Panc1 (cell line): Measurements from ENCODE around the gene CD79A. TPM values are rescaled to one million over a fixed set of nuclear protein-coding genes. Genes with fewer than 3 reads are reported as not detected.

Source experiments
- ATAC-seq: fragments of 200-7000 bp; cut with Tn5 transposase; 2 replicates; pipeline ENCODE4 v1.9.1; 2020; ENCODE audit warnings: mild to moderate bottlenecking, moderate library complexity
- Bru-seq: library from RNA; stranded (reverse); fragments of 400-500 nt; gene quantifications from one replicate; lab custom pipeline; 2021; lab: Mats Ljungman, UMichigan
- BruChase-seq, 2 experiments: library from RNA; stranded (reverse); fragments of 400-500 nt; gene quantifications; one replicate each; lab custom pipeline; 2021; lab: Mats Ljungman, UMichigan
- BruUV-seq: library from RNA; stranded (reverse); fragments of 400-500 nt; replicated peaks from 2 replicates; lab custom pipeline; 2021; lab: Mats Ljungman, UMichigan
- CTCF ChIA-PET: fragments of 300-600 bp; sonication (Branson Sonifier 250); formaldehyde crosslinking; loops from one replicate; lab custom pipeline; 2022; ENCODE audit warnings: antibody characterized with exemption; lab: Charles Lee
- POLR2A ChIA-PET: fragments of 300-600 bp; sonication (Branson Sonifier 250); formaldehyde crosslinking; loops from one replicate; lab custom pipeline; 2022; ENCODE audit warnings: antibody characterized with exemption; lab: Charles Lee
- DNase-seq: peaks from one replicate; pipeline ENCODE4 v3.0.0-alpha.2; 2010; ENCODE audit warnings: low read depth, low spot score
- H3K27ac ChIP-seq: 2 replicates; pipeline ENCODE4 v1.5.1; 2011; ENCODE audit warnings: mild to moderate bottlenecking, low read length, inconsistent platforms
- H3K27me3 ChIP-seq: fragments of 200-500 bp; sonication (Bioruptor generic); 2 replicates; pipeline ENCODE4 v1.6.0; 2014; ENCODE audit warnings: low read length, inconsistent platforms; ENCODE audit not compliant: control insufficient read depth, insufficient read depth
- H3K36me3 ChIP-seq: fragments of 200-500 bp; sonication (Bioruptor generic); 2 replicates; pipeline ENCODE4 v1.5.1; 2014; ENCODE audit warnings: inconsistent platforms, mild to moderate bottlenecking, low read length, moderate library complexity; ENCODE audit not compliant: control insufficient read depth, insufficient read depth
- H3K4me1 ChIP-seq: 2 replicates; pipeline ENCODE4 v1.5.1; 2011; ENCODE audit warnings: inconsistent platforms, mild to moderate bottlenecking, low read length, moderate library complexity; ENCODE audit not compliant: control insufficient read depth, insufficient read depth
- H3K4me3 ChIP-seq, 2 experiments: 2 replicates each; pipeline ENCODE4 v1.5.1; 2011 to 2012; ENCODE audit warnings: low read depth in 2 of 2, low read length in 2 of 2, mild to moderate bottlenecking in 2 of 2, inconsistent platforms in 1 of 2, moderate library complexity in 1 of 2
- H3K9me3 ChIP-seq: fragments of 200-500 bp; sonication (Bioruptor generic); 2 replicates; pipeline ENCODE4 v1.5.1; 2014; ENCODE audit warnings: low read depth, mild to moderate bottlenecking, inconsistent platforms, low read length, moderate library complexity; ENCODE audit not compliant: control insufficient read depth, insufficient read depth
- POLR2AphosphoS5 ChIP-seq: IDR thresholded peaks from 2 replicates; pipeline ENCODE4 v1.6.1; 2012; ENCODE audit warnings: mild to moderate bottlenecking, low read depth, low read length, moderate library complexity
- REST ChIP-seq, 2 experiments: IDR thresholded peaks; 2 replicates each; pipeline ENCODE4 v1.6.1; 2011 to 2012; ENCODE audit warnings: low read depth in 2 of 2, control low read depth in 1 of 2, low read length in 1 of 2, mild to moderate bottlenecking in 1 of 2, moderate library complexity in 1 of 2; ENCODE audit not compliant: insufficient read depth in 1 of 2
- SIN3A ChIP-seq: IDR thresholded peaks from 2 replicates; pipeline ENCODE4 v1.6.1; 2012; ENCODE audit warnings: low read depth, mild to moderate bottlenecking, low read length, moderate library complexity, borderline replicate concordance; ENCODE audit not compliant: insufficient read depth
- TCF7L2 ChIP-seq: IDR thresholded peaks from 2 replicates; pipeline ENCODE4 v1.6.1; 2011; ENCODE audit warnings: mild to moderate bottlenecking, low read depth, low read length, inconsistent platforms
- in situ Hi-C: cut with HindIII; loops from 2 replicates; pipeline ENCODE4 v1.10.0; 2016; ENCODE audit warnings: low sequenced_read_pairs, low pct_unique_long_range_greater_than_20kb
- intact Hi-C: fragments of 100-400 bp; cut with micrococcal nuclease; formaldehyde crosslinking; loops from one replicate; pipeline ENCODE4 v1.10.0; 2022; ENCODE audit not compliant: unreplicated experiment
- long read RNA-seq: library from polyadenylated mRNA; unstranded; transcript quantifications from one replicate; pipeline ENCODE4 v2.0.0, GENCODE V29; 2021; ENCODE audit not compliant: unreplicated experiment
- polyA plus RNA-seq: library from polyadenylated mRNA; unstranded; fragments of >200 nt; gene quantifications from one replicate; pipeline ENCODE4 v1.2.1, GENCODE V29; 2012; ENCODE audit warnings: missing spikeins; ENCODE audit not compliant: insufficient read length
- total RNA-seq: library from RNA; stranded (reverse); gene quantifications from one replicate; pipeline ENCODE4 v1.2.1, GENCODE V29; 2021; ENCODE audit not compliant: unreplicated experiment
- TF ChIP-seq, protein P1 (sequence below): fragments of 450-650 bp; IDR thresholded peaks from 2 replicates; pipeline ENCODE4 v1.5.1; 2017; ENCODE audit warnings: mild to moderate bottlenecking

Gene CD79A
- total RNA-seq: 0.59 TPM
- 0.74 TPM for polyA plus RNA-seq
- Bru-seq, nascent RNA: percentile 25 among the genes with signal in this experiment
- percentile 21 among the genes with signal in this experiment for BruChase-seq, experiment 1, labeled RNA remaining after a 2-hour chase
- BruChase-seq, experiment 2, labeled RNA remaining after a 6-hour chase: percentile 31 among the genes with signal in this experiment
- long read RNA-seq: 0 reads

GRCh38 chr19:41876847-41877832 is at the start of gene CD79A:
Gene CD79A (plus strand): TSS chr19:41877279. CDS start chr19:41877305, 26 bp downstream.
- H3K27me3 ChIP-seq: no peaks in the 10 kb centered on the region
- no peaks in the 10 kb centered on the region for H3K36me3 ChIP-seq
- ATAC-seq (no peak), DNase-seq (no peak)
- in situ Hi-C loops (no loop called here), intact Hi-C loops (loop anchor here (5.0 kb wide), 1 partner anchor 80 kb away; the partner anchor contains the start of gene RABAC1)
- no peaks in the 10 kb centered on the region for H3K9me3 ChIP-seq
- H3K27ac ChIP-seq: no peak within 1 kb of the TSS
- no peak within 1 kb of the TSS for H3K4me3 ChIP-seq
- POLR2A ChIA-PET: no interaction called here
- CTCF ChIA-PET: no interaction called here
- no TSS peak for BruUV-seq
- peaks cover 3% of the 10 kb centered on the region; the same call in 1 of the 2 replicates for H3K4me1 ChIP-seq
- TF ChIP-seq SIN3A (no peak), TCF7L2 (no peak), POLR2AphosphoS5 (no peak), REST (IDR thresholded peaks at IDR 0.05; ENCODE audit: insufficient read depth in 1 of 2, low read depth in 2 of 2, low read length in 1 of 2) (no peak)

DNA sequence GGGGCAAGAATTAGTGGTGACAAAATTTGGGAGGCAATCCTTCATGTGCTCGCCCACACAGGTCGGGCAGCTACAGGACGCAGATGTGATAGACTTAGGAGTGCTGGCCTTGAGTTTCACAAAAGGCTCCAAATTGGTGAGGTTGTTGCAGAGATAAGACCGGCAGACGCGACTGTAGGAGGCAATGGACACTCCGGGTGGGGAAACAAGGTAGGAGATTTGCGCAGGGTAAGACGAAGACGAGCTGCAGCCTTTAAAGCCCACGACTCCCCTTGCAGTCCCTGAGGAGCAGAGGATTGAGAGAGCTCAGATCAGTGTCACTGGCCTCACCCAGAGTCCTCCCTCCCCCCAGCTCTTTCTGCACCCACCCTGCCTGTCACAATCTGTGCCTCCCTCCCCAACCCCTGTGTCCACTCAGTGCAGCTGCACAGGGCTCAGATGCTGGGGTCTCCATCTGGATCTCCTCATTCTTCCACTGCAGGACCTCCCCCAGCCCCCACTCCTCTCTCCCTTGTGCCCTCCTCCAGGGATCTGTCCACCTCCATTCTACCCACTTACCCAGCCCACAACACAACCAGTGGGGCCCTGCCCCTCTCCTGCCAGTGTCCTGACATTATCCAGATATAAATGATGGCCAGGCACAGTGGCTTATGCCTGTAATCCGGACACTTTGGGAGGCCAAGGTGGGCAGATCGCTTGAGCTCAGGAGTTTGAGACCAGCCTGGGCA is 38.9 kb upstream of the CD79A start:
- ChIA-PET POLR2A (no interaction called here), CTCF (no interaction called here)
- no peak for ATAC-seq
- intact Hi-C loops: no loop called here
- in situ Hi-C loops: no loop called here
- Histone ChIP-seq H3K9me3 (no peaks in the 10 kb centered on the region), H3K4me3 (no peak overlapping the region), H3K4me1 (no peaks in the 10 kb centered on the region), H3K36me3 (no peaks in the 10 kb centered on the region), H3K27me3 (no peaks in the 10 kb centered on the region), H3K27ac (no peak overlapping the region)
- DNase-seq: no peak
- BruUV-seq: no TSS peak
- TF ChIP-seq REST (IDR thresholded peaks at IDR 0.05; ENCODE audit: insufficient read depth in 1 of 2, low read depth in 2 of 2, low read length in 1 of 2): no peak
- no peak for TF ChIP-seq POLR2AphosphoS5
- no peak for TF ChIP-seq TCF7L2
- TF ChIP-seq, protein P1, sequence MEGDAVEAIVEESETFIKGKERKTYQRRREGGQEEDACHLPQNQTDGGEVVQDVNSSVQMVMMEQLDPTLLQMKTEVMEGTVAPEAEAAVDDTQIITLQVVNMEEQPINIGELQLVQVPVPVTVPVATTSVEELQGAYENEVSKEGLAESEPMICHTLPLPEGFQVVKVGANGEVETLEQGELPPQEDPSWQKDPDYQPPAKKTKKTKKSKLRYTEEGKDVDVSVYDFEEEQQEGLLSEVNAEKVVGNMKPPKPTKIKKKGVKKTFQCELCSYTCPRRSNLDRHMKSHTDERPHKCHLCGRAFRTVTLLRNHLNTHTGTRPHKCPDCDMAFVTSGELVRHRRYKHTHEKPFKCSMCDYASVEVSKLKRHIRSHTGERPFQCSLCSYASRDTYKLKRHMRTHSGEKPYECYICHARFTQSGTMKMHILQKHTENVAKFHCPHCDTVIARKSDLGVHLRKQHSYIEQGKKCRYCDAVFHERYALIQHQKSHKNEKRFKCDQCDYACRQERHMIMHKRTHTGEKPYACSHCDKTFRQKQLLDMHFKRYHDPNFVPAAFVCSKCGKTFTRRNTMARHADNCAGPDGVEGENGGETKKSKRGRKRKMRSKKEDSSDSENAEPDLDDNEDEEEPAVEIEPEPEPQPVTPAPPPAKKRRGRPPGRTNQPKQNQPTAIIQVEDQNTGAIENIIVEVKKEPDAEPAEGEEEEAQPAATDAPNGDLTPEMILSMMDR: no peak
- no peak for TF ChIP-seq SIN3A
